Muscle of arm (tissue), 12 donors: ENCODE measurements around the gene ZNF792. TPM values are rescaled to one million over a fixed set of nuclear protein-coding genes. Genes with fewer than 3 reads are reported as not detected.
"Not testable (repeated sequence)": the region's sequence is repeated elsewhere in the genome, so short reads cannot be mapped to it uniquely, and the experiment has no call there.

Experiments used
- DNase-seq: peaks from one replicate; pipeline ENCODE4 v3.0.0-alpha.2; 2013
- polyA plus RNA-seq, 12 donors: library from polyadenylated mRNA; unstranded; fragments of 120-200 nt; gene quantifications; one replicate each; pipeline ENCODE4 v1.2.1, GENCODE V29; 2013; ENCODE audit not compliant: insufficient read length in 12 of 12

The ZNF792 gene
- polyA plus RNA-seq, 12 donors: 2.5 to 3.8 (median 3.2) TPM; not detected in 2

DNA sequence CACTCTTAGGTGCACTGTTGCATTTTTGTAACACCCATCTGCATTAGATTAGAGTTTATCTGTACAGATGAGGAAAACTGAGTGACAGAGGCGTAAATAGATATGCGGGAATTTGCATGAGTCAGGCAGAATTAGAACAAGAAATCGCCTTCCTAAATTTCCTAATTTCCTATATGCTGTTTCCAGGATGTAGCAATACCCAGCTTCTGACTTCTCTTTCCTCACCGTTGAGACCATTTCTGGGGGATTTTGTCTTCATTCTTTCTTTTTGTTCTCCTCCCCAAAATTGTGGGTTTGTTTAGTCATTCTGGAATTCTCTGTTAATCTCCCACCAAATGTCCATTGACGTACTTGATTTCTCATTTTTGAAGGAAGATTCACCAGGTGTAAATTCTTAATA is 10.6 kb upstream of the ZNF792 start:
- DNase-seq: no peak

- no peak for DNase-seq
These were observed 8.2 kb upstream of the ZNF792 start for GRCh38 chr19:34972163-34972705.

DNA sequence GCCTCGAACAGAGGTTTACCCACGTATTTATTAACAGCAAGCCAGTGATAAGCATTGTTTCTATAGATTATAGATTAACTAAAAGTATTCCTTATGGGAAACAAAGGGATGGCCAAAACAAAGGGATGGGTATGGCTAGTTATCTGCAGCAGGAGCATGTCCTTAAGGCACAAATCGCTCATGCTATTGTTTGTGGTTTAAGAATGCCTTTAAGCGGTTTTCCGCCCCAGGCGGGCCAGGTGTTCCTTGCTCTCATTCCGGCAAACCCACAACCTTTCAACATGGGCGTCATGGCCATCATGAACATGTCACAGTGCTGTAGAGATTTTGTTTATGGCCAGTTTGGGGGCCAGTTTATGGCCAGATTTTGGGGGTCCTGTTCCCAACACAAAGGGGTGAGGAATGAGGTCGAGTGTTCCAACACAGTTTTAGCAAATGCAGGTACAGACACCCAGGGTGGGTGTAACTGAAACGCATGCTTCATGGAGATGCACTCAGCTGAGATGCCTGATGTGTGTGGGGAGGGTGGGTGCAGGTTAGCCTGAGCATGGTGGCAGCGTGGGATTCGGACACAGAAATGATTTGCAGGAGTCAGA is 6.3 kb upstream of the ZNF792 start:
- DNase-seq: not testable (repeated sequence)

- no peak for DNase-seq
These were observed 5.7 kb upstream of the ZNF792 start for GRCh38 chr19:34969721-34970120.

GRCh38 chr19:34967551-34967950 is 3.5 kb upstream of the ZNF792 start:
- no peak for DNase-seq

- DNase-seq: not testable (repeated sequence)
These were observed 1.5 kb upstream of the ZNF792 start for GRCh38 chr19:34965505-34965904.

GRCh38 chr19:34964598-34964997 is 569 bp upstream of the ZNF792 start:
- DNase-seq: no peak

GRCh38 chr19:34962687-34963572 is 1.1 kb downstream of the ZNF792 start:
- DNase-seq: no peak

DNA sequence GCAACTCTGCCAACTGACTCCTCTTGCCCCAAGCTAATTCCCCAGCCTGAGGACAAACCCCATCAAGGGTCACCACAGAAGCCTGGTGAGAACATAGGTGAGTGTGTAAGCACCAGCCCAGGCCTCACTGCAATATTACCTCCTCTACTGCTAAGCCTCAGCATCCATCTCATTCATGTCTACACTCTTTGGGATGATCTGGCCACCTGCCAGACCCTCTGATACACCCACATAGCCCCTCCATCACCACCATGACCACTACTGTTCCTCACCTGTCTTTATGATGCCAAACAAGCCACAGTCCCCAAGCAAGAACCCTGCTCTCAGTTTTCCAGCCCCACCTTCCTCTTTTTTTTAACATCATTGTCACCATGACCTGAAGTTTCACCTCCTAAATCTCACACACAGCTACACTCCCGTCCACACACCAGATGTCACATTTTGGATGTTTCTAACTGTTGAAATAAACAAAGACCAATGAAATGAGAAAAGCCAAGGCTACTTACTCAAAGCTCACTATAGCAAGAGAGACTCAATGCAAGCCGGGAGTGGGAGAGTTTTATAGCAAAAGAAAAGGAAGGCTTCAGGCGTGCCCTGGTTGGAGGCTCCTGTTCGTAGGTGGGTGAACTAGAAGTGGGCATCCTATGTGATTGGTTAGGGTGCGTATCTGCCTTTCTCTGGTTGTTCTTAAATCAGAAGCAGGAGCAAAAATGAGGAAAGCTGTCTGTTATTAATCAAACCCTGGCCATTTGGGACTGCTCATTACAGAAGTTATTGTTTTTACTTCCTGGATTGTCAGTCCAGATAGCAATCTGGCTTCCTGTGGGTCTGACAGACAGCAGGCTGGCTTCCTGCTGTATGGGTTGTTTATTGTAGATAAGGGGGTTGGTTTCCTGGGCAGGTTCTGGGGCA is 2.0 kb downstream of the ZNF792 start:
- no peak for DNase-seq

DNA sequence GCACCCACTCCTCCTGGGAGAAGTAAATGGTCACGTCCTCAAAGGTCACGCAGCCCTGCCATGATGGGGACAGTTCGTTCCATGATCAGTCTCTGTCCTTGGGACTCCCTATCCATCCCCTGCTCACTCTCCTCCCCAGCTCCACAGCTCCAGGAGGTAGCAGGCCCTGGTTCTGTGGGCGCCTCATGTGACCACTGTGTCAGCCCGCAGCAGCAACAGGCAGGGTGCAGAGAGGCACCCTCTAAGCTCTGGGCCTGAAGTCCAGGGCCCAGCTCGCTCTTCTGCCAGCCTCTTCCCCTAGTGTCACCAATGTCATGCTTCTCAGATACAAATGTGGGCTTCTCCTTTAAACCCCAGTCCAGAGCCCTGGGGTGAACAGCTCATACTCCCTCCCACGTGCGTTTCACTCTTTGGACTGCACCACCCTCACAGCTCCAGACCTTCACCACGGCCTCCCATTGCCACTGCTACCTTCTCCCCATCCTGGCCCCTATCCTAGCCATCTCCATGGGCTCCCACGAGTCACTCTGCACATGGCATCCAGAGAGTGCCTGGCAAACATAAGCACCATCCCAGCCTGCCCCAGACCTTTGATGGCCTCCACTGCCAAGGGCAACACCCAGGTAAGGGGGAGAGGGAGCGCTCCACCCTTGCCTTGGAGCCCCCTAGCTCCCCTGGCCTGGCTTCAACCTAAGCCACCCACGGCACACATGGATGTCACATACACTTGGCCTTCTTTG is 2.9 kb downstream of the ZNF792 start:
- DNase-seq: no peak

DNA sequence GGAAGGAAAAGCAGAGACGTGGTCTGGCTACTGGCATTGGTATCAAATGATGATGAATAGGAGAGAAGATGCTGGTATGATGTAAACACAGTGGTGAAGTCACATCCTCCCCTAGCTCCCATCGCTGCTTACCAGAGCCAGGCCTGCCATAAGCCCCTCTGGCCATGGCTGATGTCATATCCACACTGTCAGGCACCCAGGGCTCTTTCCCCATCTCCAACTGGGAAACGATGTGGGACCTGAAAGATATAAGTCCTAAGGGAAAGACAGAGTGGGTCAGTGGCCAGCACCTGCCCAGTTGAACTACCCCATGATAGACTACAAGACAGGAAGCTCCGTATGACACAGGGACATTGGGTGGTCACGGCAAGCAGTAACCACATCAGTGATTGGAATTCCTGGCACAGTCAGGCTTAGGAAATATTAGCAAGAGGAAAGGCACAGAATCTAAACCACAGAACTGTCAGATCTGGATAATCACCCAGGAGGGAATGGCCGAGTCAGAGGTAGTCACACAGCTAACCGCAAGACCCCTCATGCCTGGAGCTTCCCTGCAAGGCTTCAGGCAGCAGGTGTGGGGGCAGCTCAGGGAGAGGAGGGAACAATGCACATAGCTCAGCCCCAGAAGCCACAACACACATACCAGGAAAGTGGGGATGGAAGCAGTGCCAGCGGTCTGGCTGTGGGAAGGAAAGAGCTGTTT is 3.8 kb downstream of the ZNF792 start:
- no peak for DNase-seq

- DNase-seq: no peak
These were observed 5.0 kb downstream of the ZNF792 start for GRCh38 chr19:34959021-34959420.

GRCh38 chr19:34957830-34958751 is 5.9 kb downstream of the ZNF792 start:
- no peak for DNase-seq

GRCh38 chr19:34953092-34953491 is 10.9 kb downstream of the ZNF792 start:
- DNase-seq: no peak

- DNase-seq: no peak
These were observed 20.0 kb downstream of the ZNF792 start for GRCh38 chr19:34943861-34944573.

GRCh38 chr19:34938886-34939285 is 25.1 kb downstream of the ZNF792 start:
- no peak for DNase-seq

DNA sequence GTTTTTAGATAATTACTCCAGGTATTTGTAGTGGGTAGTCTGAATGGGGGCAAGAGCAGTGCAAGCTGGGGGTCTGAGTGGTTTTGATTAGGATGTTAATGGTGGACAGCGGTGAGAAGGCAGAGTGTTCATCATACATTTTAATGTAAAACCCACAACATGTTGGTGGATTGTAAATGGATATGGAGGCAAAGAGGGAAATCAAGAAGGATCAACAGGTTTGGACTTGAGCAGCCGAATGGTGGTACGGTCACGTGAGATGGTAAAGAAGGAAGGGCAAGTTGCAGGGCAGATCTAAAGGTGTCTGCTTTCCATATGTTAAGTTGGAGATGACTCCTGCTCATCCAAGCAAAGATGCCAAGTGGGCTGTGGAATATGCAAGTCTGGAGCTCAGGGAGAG is 27.8 kb downstream of the ZNF792 start:
- no peak for DNase-seq

DNA sequence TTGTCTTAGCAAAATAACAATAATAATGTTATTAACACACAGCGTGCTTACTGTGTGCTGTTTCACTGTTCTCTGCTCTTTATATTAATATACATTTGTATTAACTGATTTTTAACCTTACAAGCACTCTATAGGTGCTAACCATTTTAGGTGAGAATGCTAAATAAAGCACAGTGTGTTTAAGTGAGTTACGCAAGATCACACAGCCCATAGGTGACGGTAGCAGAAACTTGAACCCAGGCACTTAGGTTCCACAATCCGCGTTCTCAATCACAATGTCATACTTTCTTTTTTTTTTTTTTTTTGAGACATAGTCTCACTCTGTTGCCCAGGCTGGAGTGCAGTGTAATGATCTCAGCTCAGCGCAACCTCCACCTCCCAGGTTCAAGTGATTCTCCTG is 31.5 kb downstream of the ZNF792 start:
- DNase-seq: no peak
